ENCODE measurements around the gene HIPK2. TPM values are rescaled to one million over a fixed set of nuclear protein-coding genes. Genes with fewer than 3 reads are reported as not detected.

HIPK2 gene
- polyA plus RNA-seq, 2 of the 4 experiments (the other 2 are of a cell fraction): 11.3 to 12.1 TPM

GRCh38 chr7:139821349-139822105 is 43.7 kb upstream of the HIPK2 start:
- DNase-seq (ENCODE audit: low read depth in 1 of 2, low spot score in 1 of 2) (no peak), ATAC-seq (no peak), FAIRE-seq (no peak)
- Histone ChIP-seq H3K4me3 (no peak overlapping the region), H3K27ac (no peak overlapping the region), H3K4me2 (no peak overlapping the region), H3K9me3 (peaks cover 4% of the 10 kb centered on the region; the same call in 1 of the 3 replicates), H3K4me1 (peaks cover 9% of the 10 kb centered on the region)
- no peak for TF ChIP-seq TP53 (CRISPR knock-in tag; IDR thresholded peaks at IDR 0.05)
- TF ChIP-seq JUNB (IDR thresholded peaks at IDR 0.05): no peak
- TF ChIP-seq, protein P1, sequence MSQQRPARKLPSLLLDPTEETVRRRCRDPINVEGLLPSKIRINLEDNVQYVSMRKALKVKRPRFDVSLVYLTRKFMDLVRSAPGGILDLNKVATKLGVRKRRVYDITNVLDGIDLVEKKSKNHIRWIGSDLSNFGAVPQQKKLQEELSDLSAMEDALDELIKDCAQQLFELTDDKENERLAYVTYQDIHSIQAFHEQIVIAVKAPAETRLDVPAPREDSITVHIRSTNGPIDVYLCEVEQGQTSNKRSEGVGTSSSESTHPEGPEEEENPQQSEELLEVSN (IDR thresholded peaks at IDR 0.05; ENCODE audit: borderline replicate concordance, low read depth): no peak
- no peak for TF ChIP-seq FOXS1 (CRISPR knock-in tag; IDR thresholded peaks at IDR 0.05)
- TF ChIP-seq PBX3 (IDR thresholded peaks at IDR 0.05): no peak
- TF ChIP-seq PHF8 (IDR thresholded peaks at IDR 0.05; ENCODE audit: borderline replicate concordance, low read depth): no peak
- no peak for TF ChIP-seq ESRRA (IDR thresholded peaks at IDR 0.05; ENCODE audit: borderline replicate concordance, low read length)
- no peak for TF ChIP-seq ZSCAN20 (CRISPR knock-in tag; IDR thresholded peaks at IDR 0.05)
- no peak for TF ChIP-seq MYC (IDR thresholded peaks at IDR 0.05; ENCODE audit: borderline replicate concordance, low read length)
- TF ChIP-seq CBX2 (IDR thresholded peaks at IDR 0.05; ENCODE audit: borderline replicate concordance, low read depth): no peak
- TF ChIP-seq TFCP2L1 (CRISPR knock-in tag; IDR thresholded peaks at IDR 0.05): no peak
- no peak for TF ChIP-seq EHF (CRISPR knock-in tag; IDR thresholded peaks at IDR 0.05)
- TF ChIP-seq HOXA7 (CRISPR knock-in tag; IDR thresholded peaks at IDR 0.05): no peak
- no peak for TF ChIP-seq ZNF302 (CRISPR knock-in tag; IDR thresholded peaks at IDR 0.05)
- no peak for TF ChIP-seq EP300 (IDR thresholded peaks at IDR 0.05)
- TF ChIP-seq, protein P2, sequence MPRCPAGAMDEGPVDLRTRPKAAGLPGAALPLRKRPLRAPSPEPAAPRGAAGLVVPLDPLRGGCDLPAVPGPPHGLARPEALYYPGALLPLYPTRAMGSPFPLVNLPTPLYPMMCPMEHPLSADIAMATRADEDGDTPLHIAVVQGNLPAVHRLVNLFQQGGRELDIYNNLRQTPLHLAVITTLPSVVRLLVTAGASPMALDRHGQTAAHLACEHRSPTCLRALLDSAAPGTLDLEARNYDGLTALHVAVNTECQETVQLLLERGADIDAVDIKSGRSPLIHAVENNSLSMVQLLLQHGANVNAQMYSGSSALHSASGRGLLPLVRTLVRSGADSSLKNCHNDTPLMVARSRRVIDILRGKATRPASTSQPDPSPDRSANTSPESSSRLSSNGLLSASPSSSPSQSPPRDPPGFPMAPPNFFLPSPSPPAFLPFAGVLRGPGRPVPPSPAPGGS (IDR thresholded peaks at IDR 0.05): no peak
- no peak for TF ChIP-seq SMC3 (IDR thresholded peaks at IDR 0.05)
- no peak for TF ChIP-seq MAFK (IDR thresholded peaks at IDR 0.05; ENCODE audit: partially characterized antibody)
- CTCF ChIA-PET: no interaction called here
- POLR2A ChIA-PET: no interaction called here
- WGBS (ENCODE audit: missing lambda C conversion rate): 66% methylated on average over 14 of the region's 14 CpGs

GRCh38 chr7:139820089-139820488 is 42.3 kb upstream of the HIPK2 start:
- TF ChIP-seq MAZ (IDR thresholded peaks at IDR 0.05; ENCODE audit: borderline replicate concordance, low read depth, low read length): no peak
- no peak for TF ChIP-seq BHLHE40 (IDR thresholded peaks at IDR 0.05; ENCODE audit: low read depth, low read length)
- TF ChIP-seq, protein P3, sequence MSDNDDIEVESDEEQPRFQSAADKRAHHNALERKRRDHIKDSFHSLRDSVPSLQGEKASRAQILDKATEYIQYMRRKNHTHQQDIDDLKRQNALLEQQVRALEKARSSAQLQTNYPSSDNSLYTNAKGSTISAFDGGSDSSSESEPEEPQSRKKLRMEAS (IDR thresholded peaks at IDR 0.05): no peak
- TF ChIP-seq, protein P4, sequence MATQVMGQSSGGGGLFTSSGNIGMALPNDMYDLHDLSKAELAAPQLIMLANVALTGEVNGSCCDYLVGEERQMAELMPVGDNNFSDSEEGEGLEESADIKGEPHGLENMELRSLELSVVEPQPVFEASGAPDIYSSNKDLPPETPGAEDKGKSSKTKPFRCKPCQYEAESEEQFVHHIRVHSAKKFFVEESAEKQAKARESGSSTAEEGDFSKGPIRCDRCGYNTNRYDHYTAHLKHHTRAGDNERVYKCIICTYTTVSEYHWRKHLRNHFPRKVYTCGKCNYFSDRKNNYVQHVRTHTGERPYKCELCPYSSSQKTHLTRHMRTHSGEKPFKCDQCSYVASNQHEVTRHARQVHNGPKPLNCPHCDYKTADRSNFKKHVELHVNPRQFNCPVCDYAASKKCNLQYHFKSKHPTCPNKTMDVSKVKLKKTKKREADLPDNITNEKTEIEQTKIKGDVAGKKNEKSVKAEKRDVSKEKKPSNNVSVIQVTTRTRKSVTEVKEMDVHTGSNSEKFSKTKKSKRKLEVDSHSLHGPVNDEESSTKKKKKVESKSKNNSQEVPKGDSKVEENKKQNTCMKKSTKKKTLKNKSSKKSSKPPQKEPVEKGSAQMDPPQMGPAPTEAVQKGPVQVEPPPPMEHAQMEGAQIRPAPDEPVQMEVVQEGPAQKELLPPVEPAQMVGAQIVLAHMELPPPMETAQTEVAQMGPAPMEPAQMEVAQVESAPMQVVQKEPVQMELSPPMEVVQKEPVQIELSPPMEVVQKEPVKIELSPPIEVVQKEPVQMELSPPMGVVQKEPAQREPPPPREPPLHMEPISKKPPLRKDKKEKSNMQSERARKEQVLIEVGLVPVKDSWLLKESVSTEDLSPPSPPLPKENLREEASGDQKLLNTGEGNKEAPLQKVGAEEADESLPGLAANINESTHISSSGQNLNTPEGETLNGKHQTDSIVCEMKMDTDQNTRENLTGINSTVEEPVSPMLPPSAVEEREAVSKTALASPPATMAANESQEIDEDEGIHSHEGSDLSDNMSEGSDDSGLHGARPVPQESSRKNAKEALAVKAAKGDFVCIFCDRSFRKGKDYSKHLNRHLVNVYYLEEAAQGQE (IDR thresholded peaks at IDR 0.05): no peak
- no peak for TF ChIP-seq JUNB (IDR thresholded peaks at IDR 0.05)
- no peak for TF ChIP-seq EP300 (IDR thresholded peaks at IDR 0.05)
- no peak for TF ChIP-seq NR3C1 (IDR thresholded peaks at IDR 0.05)
- no peak for TF ChIP-seq SMC3 (IDR thresholded peaks at IDR 0.05)
- H3K4me2 ChIP-seq: no peak overlapping the region
- no peak for DNase-seq (ENCODE audit: low read depth in 1 of 2, low spot score in 1 of 2)
- H3K27ac ChIP-seq: no peak overlapping the region
- peaks cover 6% of the 10 kb centered on the region; the same call in 1 of the 3 replicates for H3K9me3 ChIP-seq
- 90% methylated on average over 4 of the region's 4 CpGs for WGBS (ENCODE audit: missing lambda C conversion rate)
- no peak overlapping the region for H3K4me3 ChIP-seq
- POLR2A ChIA-PET: no interaction called here
- no peaks in the 10 kb centered on the region for H3K4me1 ChIP-seq
- no peak for ATAC-seq
- CTCF ChIA-PET: no interaction called here
- FAIRE-seq: no peak

Data from A549 (cell line).